Chondrocyte (in vitro differentiated cells): Measurements from ENCODE around the gene ETNK2. TPM values are rescaled to one million over a fixed set of nuclear protein-coding genes. Genes with fewer than 3 reads are reported as not detected.

Experiments used
- DNase-seq: peaks from one replicate; pipeline ENCODE4 v3.0.0; 2021; ENCODE audit warnings: mixed read lengths, low spot score
- H3K27ac Mint-ChIP-seq: one replicate; pipeline ENCODE4 v1.8.0; 2021; ENCODE audit warnings: mild to moderate bottlenecking, moderate library complexity, mixed read lengths; ENCODE audit not compliant: unreplicated experiment
- H3K27me3 Mint-ChIP-seq: 2 replicates; pipeline ENCODE4 v1.8.0; 2021; ENCODE audit warnings: low read depth, mixed read lengths
- H3K36me3 Mint-ChIP-seq: 2 replicates; pipeline ENCODE4 v1.8.0; 2021; ENCODE audit warnings: low read depth, mixed read lengths
- H3K4me1 Mint-ChIP-seq: 2 replicates; pipeline ENCODE4 v1.8.0; 2021; ENCODE audit warnings: low read depth, mild to moderate bottlenecking, mixed read lengths
- H3K4me3 Mint-ChIP-seq: one replicate; pipeline ENCODE4 v1.8.0; 2021; ENCODE audit warnings: mild to moderate bottlenecking, moderate library complexity, mixed read lengths; ENCODE audit not compliant: unreplicated experiment
- H3K9me3 Mint-ChIP-seq: 2 replicates; pipeline ENCODE4 v1.8.0; 2021; ENCODE audit warnings: low read depth, mixed read lengths
- total RNA-seq: library from RNA; stranded (reverse); gene quantifications from 3 replicates; pipeline ENCODE4 v1.2.1, GENCODE V29; 2021
- TF ChIP-seq, protein P1 (sequence below): fragments of 200-600 bp; sonication (generic); IDR thresholded peaks from 2 replicates; pipeline ENCODE4 v1.5.0; 2021; ENCODE audit warnings: antibody characterized with exemption, mild to moderate bottlenecking, moderate library complexity

The ETNK2 gene
- total RNA-seq, 1 donor from 2014 or later, result 10.2 TPM

DNA sequence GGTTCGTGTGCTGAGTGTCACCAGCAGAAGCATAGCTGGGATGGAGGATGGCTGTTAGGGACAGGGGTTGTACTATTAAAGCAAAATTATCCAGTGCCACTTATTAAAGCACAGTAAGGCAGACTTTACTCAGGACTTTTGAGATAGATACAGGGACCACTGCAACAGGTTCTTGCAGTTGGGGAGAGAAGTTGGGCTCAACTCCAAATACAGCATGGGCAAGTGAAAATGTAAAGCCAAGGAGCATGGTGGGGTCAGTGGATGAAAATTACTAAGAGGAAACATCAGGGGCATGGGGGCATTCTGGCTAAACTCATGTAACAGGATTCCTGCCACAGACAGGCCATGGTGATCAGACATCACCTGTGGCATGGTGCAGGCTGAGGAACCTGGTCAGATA is 29.3 kb upstream of the ETNK2 start:
- H3K27me3 Mint-ChIP-seq, result peaks cover 36% of the 10 kb centered on the region
- no peak overlapping the region for H3K27ac Mint-ChIP-seq
- no peak overlapping the region for H3K4me3 Mint-ChIP-seq
- H3K36me3 Mint-ChIP-seq, result no peaks in the 10 kb centered on the region
- H3K4me1 Mint-ChIP-seq, result no peaks in the 10 kb centered on the region
- no peak for DNase-seq
- no peaks in the 10 kb centered on the region for H3K9me3 Mint-ChIP-seq
- TF ChIP-seq, protein P1, sequence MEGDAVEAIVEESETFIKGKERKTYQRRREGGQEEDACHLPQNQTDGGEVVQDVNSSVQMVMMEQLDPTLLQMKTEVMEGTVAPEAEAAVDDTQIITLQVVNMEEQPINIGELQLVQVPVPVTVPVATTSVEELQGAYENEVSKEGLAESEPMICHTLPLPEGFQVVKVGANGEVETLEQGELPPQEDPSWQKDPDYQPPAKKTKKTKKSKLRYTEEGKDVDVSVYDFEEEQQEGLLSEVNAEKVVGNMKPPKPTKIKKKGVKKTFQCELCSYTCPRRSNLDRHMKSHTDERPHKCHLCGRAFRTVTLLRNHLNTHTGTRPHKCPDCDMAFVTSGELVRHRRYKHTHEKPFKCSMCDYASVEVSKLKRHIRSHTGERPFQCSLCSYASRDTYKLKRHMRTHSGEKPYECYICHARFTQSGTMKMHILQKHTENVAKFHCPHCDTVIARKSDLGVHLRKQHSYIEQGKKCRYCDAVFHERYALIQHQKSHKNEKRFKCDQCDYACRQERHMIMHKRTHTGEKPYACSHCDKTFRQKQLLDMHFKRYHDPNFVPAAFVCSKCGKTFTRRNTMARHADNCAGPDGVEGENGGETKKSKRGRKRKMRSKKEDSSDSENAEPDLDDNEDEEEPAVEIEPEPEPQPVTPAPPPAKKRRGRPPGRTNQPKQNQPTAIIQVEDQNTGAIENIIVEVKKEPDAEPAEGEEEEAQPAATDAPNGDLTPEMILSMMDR, result no peak

DNA sequence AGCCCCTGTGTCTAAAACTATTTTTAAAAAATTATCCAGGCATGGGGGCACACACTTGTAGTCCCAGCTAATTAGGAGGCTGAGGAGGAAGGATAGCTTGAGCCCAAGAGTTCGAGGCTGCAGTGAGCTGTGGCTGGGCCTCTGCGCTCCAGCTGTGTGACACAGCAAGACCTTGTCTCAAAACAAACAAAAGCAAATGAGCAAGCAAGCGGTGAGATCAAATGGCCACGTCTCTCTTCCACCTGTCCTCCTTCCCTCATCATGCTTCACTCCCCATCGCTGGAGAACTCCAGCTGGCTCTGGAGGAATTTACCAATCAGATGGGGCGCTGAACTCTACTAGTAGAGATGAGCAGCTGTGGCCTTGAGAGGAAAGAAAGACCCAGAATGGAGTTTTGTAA is 28.3 kb upstream of the ETNK2 start:
- Mint-ChIP-seq H3K4me3 (no peak overlapping the region), H3K36me3 (no peaks in the 10 kb centered on the region), H3K4me1 (no peaks in the 10 kb centered on the region), H3K27me3 (peaks cover 36% of the 10 kb centered on the region), H3K9me3 (no peaks in the 10 kb centered on the region), H3K27ac (no peak overlapping the region)
- TF ChIP-seq, protein P1, result no peak
- DNase-seq, result no peak

DNA sequence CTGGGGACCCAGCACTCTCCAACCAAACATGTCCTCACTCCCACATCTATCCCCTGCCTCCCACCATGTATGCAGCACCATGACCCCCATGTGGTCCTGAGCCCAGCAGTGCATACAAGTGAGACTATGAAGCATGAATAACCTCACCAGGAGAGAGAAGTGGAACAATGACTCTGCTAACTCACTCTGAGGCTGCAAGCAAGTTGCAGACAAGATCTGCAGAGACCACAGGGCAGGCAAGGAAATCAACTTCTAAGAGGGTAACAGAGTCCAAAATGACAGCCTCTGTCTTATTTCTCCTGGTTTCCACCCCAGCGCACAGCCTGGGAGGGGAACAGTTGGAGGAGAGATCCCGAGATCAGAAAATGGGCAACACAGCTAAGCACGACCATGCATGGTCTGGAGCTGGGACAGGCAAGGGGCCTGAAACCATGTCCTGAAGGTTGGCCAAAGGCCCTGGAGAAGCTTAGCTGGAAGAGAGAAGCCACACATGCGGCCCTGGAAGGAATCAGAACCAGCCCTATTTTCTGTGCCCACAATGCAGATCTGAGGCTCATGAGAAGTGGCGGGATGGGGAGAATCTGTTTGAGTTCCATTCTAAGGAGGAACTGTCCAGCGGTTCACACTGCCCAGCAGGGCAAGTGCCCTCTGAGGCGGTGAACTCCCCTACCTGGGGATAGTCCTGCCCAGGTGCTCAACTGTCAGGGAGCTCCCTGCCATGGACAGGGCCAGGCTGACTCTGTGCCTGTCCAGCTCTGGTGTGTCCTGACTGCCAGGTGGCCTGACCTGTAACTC is 26.8 kb upstream of the ETNK2 start:
- DNase-seq, result no peak
- TF ChIP-seq, protein P1, result no peak
- no peak overlapping the region for H3K4me3 Mint-ChIP-seq

DNA sequence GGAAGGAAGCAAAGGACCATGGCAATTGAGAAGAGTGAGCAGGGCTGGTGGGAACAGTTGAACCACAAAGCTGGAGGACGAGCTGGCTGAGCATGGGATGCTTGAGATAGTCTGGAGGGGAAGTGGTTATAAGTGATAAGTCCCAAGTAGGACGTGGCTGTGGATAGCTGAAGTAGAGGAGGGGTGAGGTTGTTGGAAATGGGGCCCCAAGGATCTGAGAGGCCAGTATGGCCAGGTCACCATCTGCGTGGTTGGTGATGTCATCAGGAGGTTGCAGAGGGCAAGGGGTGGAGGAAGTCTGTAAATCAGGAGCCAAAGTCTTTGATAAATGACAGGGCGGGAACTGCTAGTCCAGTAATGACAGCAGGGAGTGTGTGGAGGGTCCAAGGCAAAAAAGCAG is 25.3 kb upstream of the ETNK2 start:
- TF ChIP-seq, protein P1, result no peak
- Mint-ChIP-seq H3K4me3 (no peak overlapping the region), H3K27ac (no peak overlapping the region), H3K4me1 (no peaks in the 10 kb centered on the region), H3K9me3 (no peaks in the 10 kb centered on the region), H3K27me3 (peaks cover 29% of the 10 kb centered on the region), H3K36me3 (no peaks in the 10 kb centered on the region)
- no peak for DNase-seq

More for the DNA sequence above, 26.8 kb upstream of the ETNK2 start:
- no peaks in the 10 kb centered on the region for H3K36me3 Mint-ChIP-seq
- no peak overlapping the region for H3K27ac Mint-ChIP-seq
- H3K4me1 Mint-ChIP-seq, result no peaks in the 10 kb centered on the region
- H3K9me3 Mint-ChIP-seq, result no peaks in the 10 kb centered on the region
- peaks cover 30% of the 10 kb centered on the region for H3K27me3 Mint-ChIP-seq

DNA sequence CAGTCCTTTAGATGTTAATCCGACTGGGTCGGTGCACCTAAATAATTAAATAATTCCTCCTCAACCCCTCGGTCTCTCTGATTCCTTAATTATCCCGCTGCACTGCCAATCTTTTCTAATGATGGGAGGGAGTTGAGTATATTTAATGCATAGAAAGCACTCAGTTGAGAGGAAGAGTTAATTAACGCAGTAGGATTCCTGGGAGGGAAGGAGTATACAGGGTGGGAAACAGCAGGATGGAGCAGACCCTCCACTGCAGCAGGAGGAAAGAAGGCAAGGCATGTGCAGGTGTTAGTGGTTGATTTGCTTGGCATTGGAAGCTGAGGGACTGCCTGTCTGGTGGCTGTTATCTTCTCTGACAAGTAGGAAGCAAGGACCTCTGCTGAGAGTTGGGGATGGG is 24.2 kb upstream of the ETNK2 start:
- Mint-ChIP-seq H3K36me3 (no peaks in the 10 kb centered on the region), H3K9me3 (no peaks in the 10 kb centered on the region)
- DNase-seq, result no peak

More for the DNA sequence above, 24.2 kb upstream of the ETNK2 start:
- Mint-ChIP-seq H3K27me3 (peaks cover 24% of the 10 kb centered on the region), H3K4me3 (no peak overlapping the region), H3K27ac (no peak overlapping the region), H3K4me1 (no peaks in the 10 kb centered on the region)
- TF ChIP-seq, protein P1, result no peak
